Measurements from ENCODE around the gene REC114.
"Not testable (repeated sequence)": the region's sequence is repeated elsewhere in the genome, so short reads cannot be mapped to it uniquely, and the experiment has no call there.

The REC114 gene

DNA sequence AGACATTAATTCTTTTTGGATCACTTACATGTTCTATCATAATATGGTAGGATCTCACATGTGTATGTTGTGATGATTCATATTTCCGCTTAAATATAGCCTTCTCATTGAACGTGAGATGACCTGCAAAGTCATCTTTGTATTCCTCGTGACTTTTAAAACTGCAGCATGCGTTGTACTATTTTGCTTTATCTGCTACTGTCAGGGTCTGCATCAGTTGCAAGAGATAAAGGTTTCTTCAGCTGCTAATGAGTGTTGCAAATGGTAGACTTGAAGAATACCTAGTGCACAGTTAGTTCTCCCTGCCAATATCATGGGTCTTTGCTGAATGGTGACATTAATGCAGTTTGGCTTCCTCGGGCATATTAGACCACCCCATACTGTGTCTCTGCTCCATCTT is 31.8 kb downstream of the REC114 start:
- no peak overlapping the region for H3K4me2 ChIP-seq
- no peak overlapping the region for H3K4me3 ChIP-seq
- H3K36me3 ChIP-seq = no peaks in the 10 kb centered on the region
- H3K27ac ChIP-seq = no peak overlapping the region
- no peaks in the 10 kb centered on the region for H3K4me1 ChIP-seq
- peaks cover 0 to 15% (median 10%) of the 10 kb centered on the region in 11 experiments; a peak in 12 of 22 replicates for H3K9me3 ChIP-seq (replicated peaks in 1 of 11)
- no peaks in the 10 kb centered on the region for H4K20me1 ChIP-seq
- no peaks in the 10 kb centered on the region for H3K27me3 ChIP-seq
- TF ChIP-seq Cebpa-rat (IDR thresholded peaks at IDR 0.05) = no peak
- H3K9ac ChIP-seq = no peak overlapping the region

DNA sequence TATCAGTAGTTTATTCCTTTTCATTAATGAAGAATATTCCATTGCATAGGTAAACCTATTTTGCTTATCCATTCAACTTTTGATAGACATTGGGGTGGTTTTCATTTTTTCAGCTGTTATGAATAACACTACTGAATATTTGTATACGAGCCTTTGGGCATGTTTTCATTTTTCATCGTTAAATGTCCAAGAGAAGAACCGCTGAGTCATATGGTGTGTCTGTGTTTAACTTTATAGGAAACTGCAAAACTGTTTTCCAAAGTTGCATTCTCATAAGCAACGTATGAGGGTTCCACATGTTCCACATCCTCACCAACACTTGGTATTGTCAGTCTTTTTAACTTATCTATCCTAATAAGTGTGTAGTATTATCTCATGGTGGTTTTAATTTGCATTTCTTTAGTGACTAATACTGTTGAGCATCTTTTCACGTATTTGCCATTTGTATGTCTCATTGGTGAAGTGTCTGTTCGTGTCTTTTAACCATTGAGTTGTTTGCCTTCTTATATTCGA is 33.8 kb downstream of the REC114 start:
- no peaks in the 10 kb centered on the region for H4K20me1 ChIP-seq
- no peak for TF ChIP-seq Cebpa-rat (IDR thresholded peaks at IDR 0.05)
- H3K4me2 ChIP-seq = no peak overlapping the region
- H3K27me3 ChIP-seq = no peaks in the 10 kb centered on the region
- peaks cover 0 to 3% (median under 1%) of the 10 kb centered on the region in 10 experiments; a peak in 9 of 20 replicates for H3K4me1 ChIP-seq
- no peak overlapping the region for H3K27ac ChIP-seq
- H3K4me3 ChIP-seq = no peak overlapping the region
- H3K9me3 ChIP-seq (replicated peaks in 1 of 11) = peaks cover 0 to 15% (median 10%) of the 10 kb centered on the region in 11 experiments; a peak in 12 of 22 replicates
- no peaks in the 10 kb centered on the region for H3K36me3 ChIP-seq
- no peak overlapping the region for H3K9ac ChIP-seq

DNA sequence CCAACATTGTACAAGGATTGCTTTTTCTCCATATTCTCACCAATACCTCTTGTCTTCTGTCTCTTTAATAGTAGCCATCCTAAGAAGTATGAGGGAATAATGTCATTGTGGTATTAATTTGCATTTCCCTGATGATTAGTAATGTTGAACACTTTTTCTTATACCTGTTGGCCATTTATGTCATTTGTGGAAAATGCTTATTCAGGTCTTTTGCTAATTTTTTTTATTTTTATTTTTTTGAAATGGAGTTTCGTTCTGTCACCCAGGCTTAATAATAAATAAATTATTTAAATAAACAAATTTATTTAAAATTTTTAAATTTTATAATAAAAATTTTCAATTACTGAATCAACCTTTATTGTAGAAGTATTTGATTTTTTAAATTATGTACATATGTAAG is 37.1 kb downstream of the REC114 start:
- no peak for TF ChIP-seq Cebpa-rat (IDR thresholded peaks at IDR 0.05)
- H3K4me3 ChIP-seq = no peak overlapping the region
- no peak overlapping the region for H3K4me2 ChIP-seq
- no peak overlapping the region for H3K9ac ChIP-seq
- peaks cover 0 to 11% (median 6%) of the 10 kb centered on the region in 10 experiments; a peak in 10 of 20 replicates for H3K4me1 ChIP-seq
- no peak overlapping the region for H3K27ac ChIP-seq
- H3K27me3 ChIP-seq = no peaks in the 10 kb centered on the region
- peaks cover 0 to 15% (median 10%) of the 10 kb centered on the region in 11 experiments; a peak in 12 of 22 replicates for H3K9me3 ChIP-seq (replicated peaks in 1 of 11)
- no peaks in the 10 kb centered on the region for H3K36me3 ChIP-seq
- H4K20me1 ChIP-seq = no peaks in the 10 kb centered on the region

GRCh38 chr15:73482166-73482565 is 39.2 kb downstream of the REC114 start:
- TF ChIP-seq Cebpa-rat (IDR thresholded peaks at IDR 0.05) = no peak
- Histone ChIP-seq H3K4me2 (peak overlapping the region in 5 of 11 experiments; percentile 23 to 68 (median 55); a peak in 10 of 22 replicates), H3K9me3 (replicated peaks in 1 of 11) (peaks cover 0 to 8% (median 4%) of the 10 kb centered on the region in 11 experiments; a peak in 9 of 22 replicates), H3K4me3 (no peak overlapping the region), H3K27me3 (no peaks in the 10 kb centered on the region), H3K27ac (0 out of 22 replicates have a peak overlapping the region, but pooled peaks of 1 of the 11 experiments have one; percentile 8), H3K36me3 (no peaks in the 10 kb centered on the region), H3K9ac (no peak overlapping the region), H3K4me1 (peaks cover 0 to 19% (median 6%) of the 10 kb centered on the region in 10 experiments; a peak in 10 of 20 replicates), H4K20me1 (no peaks in the 10 kb centered on the region)

GRCh38 chr15:73483053-73483452 is 40.1 kb downstream of the REC114 start:
- H4K20me1 ChIP-seq = no peaks in the 10 kb centered on the region
- H3K4me3 ChIP-seq = no peak overlapping the region
- no peaks in the 10 kb centered on the region for H3K36me3 ChIP-seq
- no peak overlapping the region for H3K4me2 ChIP-seq
- peaks cover 0 to 19% (median 6%) of the 10 kb centered on the region in 10 experiments; a peak in 10 of 20 replicates for H3K4me1 ChIP-seq
- no peaks in the 10 kb centered on the region for H3K27me3 ChIP-seq
- H3K27ac ChIP-seq = no peak overlapping the region
- H3K9me3 ChIP-seq (replicated peaks in 1 of 11) = no peaks in the 10 kb centered on the region
- no peak for TF ChIP-seq Cebpa-rat (IDR thresholded peaks at IDR 0.05)
- H3K9ac ChIP-seq = no peak overlapping the region

DNA sequence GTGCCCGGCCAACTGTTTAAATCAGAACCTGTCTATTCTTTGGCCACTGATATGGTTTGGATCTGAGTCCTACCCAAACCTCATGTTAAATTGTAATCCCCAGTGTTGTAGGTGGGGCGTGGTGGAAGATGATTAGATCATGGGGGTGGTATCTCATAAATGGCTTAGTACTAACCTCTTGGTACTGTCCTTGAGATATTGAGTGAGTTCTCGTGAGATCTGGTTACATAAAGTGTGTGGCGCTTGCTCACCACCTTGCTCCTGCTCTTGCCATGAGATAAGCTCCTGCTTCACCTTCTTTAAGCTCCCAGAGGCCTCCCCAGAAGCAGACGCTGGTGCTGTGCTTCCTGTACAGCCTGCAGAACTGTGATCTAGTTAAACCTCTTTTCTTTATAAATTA is 42.4 kb downstream of the REC114 start:
- Histone ChIP-seq H3K4me1 (peaks cover 0 to 19% (median 6%) of the 10 kb centered on the region in 10 experiments; a peak in 10 of 20 replicates), H4K20me1 (no peaks in the 10 kb centered on the region), H3K36me3 (no peaks in the 10 kb centered on the region), H3K4me2 (peak overlapping the region in 3 of 11 experiments; percentile 10 to 31 (median 14); a peak in 1 of 22 replicates), H3K9ac (no peak overlapping the region), H3K27ac (no peak overlapping the region), H3K9me3 (replicated peaks in 1 of 11) (no peaks in the 10 kb centered on the region), H3K4me3 (no peak overlapping the region), H3K27me3 (no peaks in the 10 kb centered on the region)
- no peak for TF ChIP-seq Cebpa-rat (IDR thresholded peaks at IDR 0.05)

DNA sequence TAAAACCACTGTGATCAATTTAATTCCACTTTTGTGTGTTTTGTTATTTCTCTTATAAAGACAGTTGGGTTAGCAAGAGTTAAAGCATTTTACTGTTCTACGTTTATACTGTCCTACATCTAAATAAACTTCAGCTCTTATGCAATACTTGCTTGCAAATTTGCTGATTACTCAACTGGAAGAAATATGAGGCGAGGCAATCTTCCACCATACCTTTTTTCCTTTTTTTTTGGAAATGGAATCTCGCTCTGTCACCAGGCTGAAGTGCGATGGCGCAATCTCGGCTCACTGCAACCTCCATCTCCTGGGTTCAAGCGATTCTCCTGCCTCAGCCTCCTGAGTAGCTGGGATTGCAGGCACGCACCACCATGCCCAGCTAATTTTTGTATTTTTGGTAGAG is 42.9 kb downstream of the REC114 start:
- H3K9ac ChIP-seq; H3K9me3 ChIP-seq (replicated peaks in 1 of 11); H4K20me1 ChIP-seq; H3K27ac ChIP-seq; H3K27me3 ChIP-seq; H3K4me3 ChIP-seq; H3K36me3 ChIP-seq: not testable (repeated sequence)
- peak in 2 of 11 experiments; percentile 30 to 50; a peak in 3 of 22 replicates for TF ChIP-seq Cebpa-rat (IDR thresholded peaks at IDR 0.05)
- H3K4me1 ChIP-seq = peaks cover 0 to 19% (median 6%) of the 10 kb centered on the region in 10 experiments; a peak in 10 of 20 replicates
- H3K4me2 ChIP-seq = peak overlapping the region in 4 of 11 experiments; percentile 10 to 31 (median 15); a peak in 2 of 22 replicates

GRCh38 chr15:73488698-73489097 is 45.7 kb downstream of the REC114 start:
- H4K20me1 ChIP-seq = no peaks in the 10 kb centered on the region
- H3K27me3 ChIP-seq = no peaks in the 10 kb centered on the region
- no peak for TF ChIP-seq Cebpa-rat (IDR thresholded peaks at IDR 0.05)
- no peak overlapping the region for H3K27ac ChIP-seq
- H3K36me3 ChIP-seq = no peaks in the 10 kb centered on the region
- H3K4me2 ChIP-seq = no peak overlapping the region
- H3K4me3 ChIP-seq = no peak overlapping the region
- no peak overlapping the region for H3K9ac ChIP-seq
- peaks cover 0 to 9% (median 0%) of the 10 kb centered on the region in 10 experiments; a peak in 4 of 20 replicates for H3K4me1 ChIP-seq
- H3K9me3 ChIP-seq (replicated peaks in 1 of 11) = no peaks in the 10 kb centered on the region

GRCh38 chr15:73493922-73494321 is 51.0 kb downstream of the REC114 start:
- no peak overlapping the region for H3K4me2 ChIP-seq
- no peaks in the 10 kb centered on the region for H4K20me1 ChIP-seq
- no peak overlapping the region for H3K9ac ChIP-seq
- H3K9me3 ChIP-seq (replicated peaks in 1 of 11) = no peaks in the 10 kb centered on the region
- no peaks in the 10 kb centered on the region for H3K4me1 ChIP-seq
- no peak for TF ChIP-seq Cebpa-rat (IDR thresholded peaks at IDR 0.05)
- H3K27me3 ChIP-seq = no peaks in the 10 kb centered on the region
- no peaks in the 10 kb centered on the region for H3K36me3 ChIP-seq
- H3K27ac ChIP-seq = no peak overlapping the region
- no peak overlapping the region for H3K4me3 ChIP-seq

DNA sequence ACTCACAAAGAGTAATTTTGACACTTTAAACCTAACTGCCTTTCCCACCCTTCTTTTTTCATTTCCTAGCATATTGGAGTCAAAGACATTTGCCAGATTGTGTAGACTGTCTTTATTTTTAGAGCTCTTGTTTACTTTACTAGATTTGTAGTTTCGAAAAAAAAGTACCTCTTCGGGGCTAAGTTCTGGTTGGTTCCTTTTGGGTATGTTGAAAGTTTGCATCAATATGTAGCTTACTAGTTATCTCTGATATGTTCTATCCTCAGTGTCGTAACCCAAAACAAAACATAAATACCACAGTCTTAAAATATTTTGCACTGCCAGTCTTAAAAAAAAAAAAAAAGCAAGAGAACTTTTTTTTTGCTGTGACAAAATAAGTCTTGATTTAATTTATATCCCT is 52.2 kb downstream of the REC114 start:
- no peak for TF ChIP-seq Cebpa-rat (IDR thresholded peaks at IDR 0.05)

More for the DNA sequence above, 52.2 kb downstream of the REC114 start:
- no peaks in the 10 kb centered on the region for H4K20me1 ChIP-seq
- no peak overlapping the region for H3K4me3 ChIP-seq
- no peaks in the 10 kb centered on the region for H3K9me3 ChIP-seq (replicated peaks in 1 of 11)
- no peak overlapping the region for H3K4me2 ChIP-seq
- H3K9ac ChIP-seq = no peak overlapping the region
- no peaks in the 10 kb centered on the region for H3K36me3 ChIP-seq
- H3K4me1 ChIP-seq = no peaks in the 10 kb centered on the region
- H3K27ac ChIP-seq = no peak overlapping the region
- H3K27me3 ChIP-seq = no peaks in the 10 kb centered on the region
